ENCODE data around the gene C11orf86. TPM values are rescaled to one million over a fixed set of nuclear protein-coding genes. Genes with fewer than 3 reads are reported as not detected.

Gene C11orf86
- total RNA-seq, 4 donors from 2014 or later: not detected

- no peak for TF ChIP-seq CTCF (IDR thresholded peaks at IDR 0.05; ENCODE audit: low read depth)
These were observed 11.1 kb downstream of the C11orf86 start for GRCh38 chr11:66986178-66986545.

DNA sequence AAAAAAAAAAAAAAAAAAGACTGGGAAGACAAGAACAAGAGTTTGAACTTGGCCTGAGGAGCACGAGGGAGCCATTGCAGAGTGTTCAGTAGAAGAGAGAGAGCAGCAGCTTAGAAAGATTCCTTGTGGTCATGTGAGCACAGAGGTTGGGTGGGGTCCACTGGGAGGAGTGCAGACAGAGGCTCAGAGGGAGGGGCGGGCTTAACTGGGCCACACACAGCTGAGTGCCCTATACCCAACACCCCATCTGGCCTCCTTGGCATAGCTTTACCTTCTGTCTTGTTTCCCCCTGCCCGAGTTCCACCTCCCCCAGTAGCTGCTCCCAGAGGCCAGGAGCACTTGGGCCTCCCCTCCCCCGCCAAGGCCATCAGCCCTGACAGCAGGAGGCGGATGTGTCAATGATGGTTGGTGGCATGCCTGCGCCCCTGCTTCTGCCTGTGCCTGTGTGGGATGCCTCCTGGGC, 12.1 kb downstream of the C11orf86 start:
- TF ChIP-seq CTCF (IDR thresholded peaks at IDR 0.05; ENCODE audit: low read depth): no peak

GRCh38 chr11:66987924-66988637, 13.0 kb downstream of the C11orf86 start:
- no peak for TF ChIP-seq CTCF (IDR thresholded peaks at IDR 0.05; ENCODE audit: low read depth)

DNA sequence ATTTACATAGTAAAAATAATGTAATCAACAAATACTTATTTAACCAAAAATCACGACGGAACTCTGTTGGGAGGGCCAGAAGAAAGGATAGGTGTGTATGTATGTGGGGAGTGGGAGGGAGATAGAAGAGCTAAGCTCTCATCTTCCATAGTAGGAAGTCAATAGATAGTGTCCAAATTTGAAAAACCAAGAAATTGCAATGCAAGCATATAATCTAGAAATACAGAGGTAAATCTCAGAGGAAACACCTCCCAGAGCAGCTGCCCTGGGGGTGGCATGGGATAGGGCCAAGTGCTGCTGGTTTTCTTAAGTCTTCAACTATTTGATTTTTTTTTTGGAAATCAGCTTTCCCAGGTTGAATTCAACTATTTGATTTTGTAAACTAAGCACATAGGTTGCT, 16.9 kb downstream of the C11orf86 start:
- TF ChIP-seq CTCF (IDR thresholded peaks at IDR 0.05; ENCODE audit: low read depth): no peak

GRCh38 chr11:66996609-66997273, 21.6 kb downstream of the C11orf86 start:
- no peak for TF ChIP-seq CTCF (IDR thresholded peaks at IDR 0.05; ENCODE audit: low read depth)

DNA sequence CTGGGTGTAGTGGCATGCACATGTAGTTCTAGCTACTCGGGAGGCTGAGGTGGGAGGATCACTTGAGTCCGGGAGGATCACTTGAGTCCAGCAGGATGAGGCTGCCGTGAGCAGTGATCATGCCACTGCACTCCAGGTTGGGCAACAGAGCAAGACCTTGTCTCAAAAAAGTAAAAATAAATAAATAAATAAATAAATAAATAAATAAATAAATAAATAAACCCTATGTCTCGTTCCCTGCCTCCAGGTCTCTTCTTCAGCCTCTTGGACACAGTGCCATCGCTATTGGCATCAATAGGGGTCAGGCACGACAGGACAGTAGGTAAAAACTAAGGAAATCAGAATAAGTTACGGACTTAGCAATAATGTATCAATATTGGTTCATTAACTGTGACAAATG, 24.5 kb downstream of the C11orf86 start:
- TF ChIP-seq CTCF (IDR thresholded peaks at IDR 0.05; ENCODE audit: low read depth): no peak

GRCh38 chr11:67001332-67001731, 26.2 kb downstream of the C11orf86 start:
- no peak for TF ChIP-seq CTCF (IDR thresholded peaks at IDR 0.05; ENCODE audit: low read depth)
